PC-9 (cell line): ENCODE measurements around the gene GLRA1.

Source experiments
- EZH2 ChIP-seq: fragments of 200-600 bp; sonication (generic); IDR thresholded peaks from 2 replicates; pipeline ENCODE4 v1.8.0; 2017; ENCODE audit warnings: antibody characterized with exemption, low read depth
- TF ChIP-seq, protein P1 (sequence below): fragments of 200-600 bp; sonication (generic); conservative IDR thresholded peaks from 2 replicates; pipeline ENCODE4 v1.6.1; 2017; ENCODE audit warnings: mixed run types, antibody characterized with exemption, mild to moderate bottlenecking, moderate library complexity

DNA sequence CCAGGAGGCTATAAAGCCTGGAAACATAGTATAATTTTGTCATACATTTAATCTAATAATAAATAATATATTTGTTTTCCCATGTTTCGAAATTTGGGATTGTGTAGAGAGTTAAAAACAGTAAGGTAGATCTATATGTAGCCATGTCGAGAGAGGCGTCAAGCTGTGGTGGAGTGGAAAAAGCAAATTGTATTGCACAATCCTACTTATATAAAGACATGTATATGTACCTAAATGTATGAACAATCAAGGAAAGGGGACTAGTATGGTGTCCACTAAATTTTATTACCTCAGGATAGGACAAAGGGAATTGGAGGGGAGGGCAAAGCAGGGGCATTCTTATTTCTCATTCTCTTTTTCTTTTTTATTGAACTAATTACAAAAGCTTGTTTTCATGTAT lies 52.0 kb downstream of the GLRA1 start:
- TF ChIP-seq, protein P1, sequence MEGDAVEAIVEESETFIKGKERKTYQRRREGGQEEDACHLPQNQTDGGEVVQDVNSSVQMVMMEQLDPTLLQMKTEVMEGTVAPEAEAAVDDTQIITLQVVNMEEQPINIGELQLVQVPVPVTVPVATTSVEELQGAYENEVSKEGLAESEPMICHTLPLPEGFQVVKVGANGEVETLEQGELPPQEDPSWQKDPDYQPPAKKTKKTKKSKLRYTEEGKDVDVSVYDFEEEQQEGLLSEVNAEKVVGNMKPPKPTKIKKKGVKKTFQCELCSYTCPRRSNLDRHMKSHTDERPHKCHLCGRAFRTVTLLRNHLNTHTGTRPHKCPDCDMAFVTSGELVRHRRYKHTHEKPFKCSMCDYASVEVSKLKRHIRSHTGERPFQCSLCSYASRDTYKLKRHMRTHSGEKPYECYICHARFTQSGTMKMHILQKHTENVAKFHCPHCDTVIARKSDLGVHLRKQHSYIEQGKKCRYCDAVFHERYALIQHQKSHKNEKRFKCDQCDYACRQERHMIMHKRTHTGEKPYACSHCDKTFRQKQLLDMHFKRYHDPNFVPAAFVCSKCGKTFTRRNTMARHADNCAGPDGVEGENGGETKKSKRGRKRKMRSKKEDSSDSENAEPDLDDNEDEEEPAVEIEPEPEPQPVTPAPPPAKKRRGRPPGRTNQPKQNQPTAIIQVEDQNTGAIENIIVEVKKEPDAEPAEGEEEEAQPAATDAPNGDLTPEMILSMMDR = no peak
- TF ChIP-seq EZH2 = no peak
